Measurements from ENCODE around the gene NEDD4L.

NEDD4L gene

DNA sequence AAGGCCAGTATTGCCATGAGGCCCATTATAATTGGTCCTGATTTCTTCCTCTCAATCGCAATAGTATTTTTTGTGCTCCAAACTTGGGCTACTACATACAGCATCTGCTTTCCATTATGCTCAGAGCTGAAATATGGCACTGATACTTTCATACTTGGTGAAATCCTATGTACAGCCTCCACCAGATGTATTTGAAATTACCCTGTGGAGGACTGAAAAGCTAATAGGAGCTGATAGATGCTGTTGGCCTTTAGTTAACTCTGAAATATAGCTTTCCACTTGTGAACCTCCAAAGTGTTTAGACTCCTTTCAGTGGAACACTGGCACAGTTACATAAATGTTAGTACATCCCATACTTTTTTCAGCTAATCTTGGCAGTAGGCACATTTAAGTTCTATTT, 205.7 kb downstream of the NEDD4L start:
- Histone ChIP-seq H3K4me3 (ENCODE audit: low read depth, low read length) (no peak overlapping the region), H3K36me3 (ENCODE audit: insufficient read depth, low read length) (no peaks in the 10 kb centered on the region; the same call in 1 of the 2 replicates), H3K79me2 (ENCODE audit: control insufficient read depth, insufficient read depth, low read length, unreplicated experiment) (no peaks in the 10 kb centered on the region), H3K4me1 (ENCODE audit: control insufficient read depth, insufficient read depth, low read length, unreplicated experiment) (no peaks in the 10 kb centered on the region), H2AFZ (ENCODE audit: low read length, unreplicated experiment) (no peak overlapping the region), H3K27ac (ENCODE audit: low read depth, low read length) (no peak overlapping the region), H3K27me3 (ENCODE audit: insufficient read depth, low read length) (no peaks in the 10 kb centered on the region)

DNA sequence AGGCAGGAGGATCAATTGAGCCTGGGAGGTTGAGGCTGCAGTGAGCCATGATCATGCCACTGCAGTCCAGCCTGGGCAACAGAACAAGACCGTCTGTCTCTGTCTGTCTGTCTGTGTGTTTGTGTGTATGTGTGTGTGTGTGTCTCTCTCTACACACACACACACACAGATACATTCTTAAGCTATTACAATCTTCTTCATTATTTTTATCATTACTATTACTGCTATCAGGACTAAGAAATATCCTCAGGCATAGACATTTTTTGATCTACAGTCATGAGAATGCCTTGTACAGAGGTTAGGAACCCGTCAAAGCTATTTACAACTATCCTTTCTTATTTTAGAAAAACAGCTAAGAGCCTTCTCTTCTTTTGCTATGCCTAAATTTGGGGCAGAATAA, 207.4 kb downstream of the NEDD4L start:
- Histone ChIP-seq H3K4me3 (ENCODE audit: low read depth, low read length) (no peak overlapping the region), H2AFZ (ENCODE audit: low read length, unreplicated experiment) (no peak overlapping the region), H3K36me3 (ENCODE audit: insufficient read depth, low read length) (no peaks in the 10 kb centered on the region; the same call in 1 of the 2 replicates), H3K4me1 (ENCODE audit: control insufficient read depth, insufficient read depth, low read length, unreplicated experiment) (no peaks in the 10 kb centered on the region), H3K27me3 (ENCODE audit: insufficient read depth, low read length) (no peaks in the 10 kb centered on the region), H3K79me2 (ENCODE audit: control insufficient read depth, insufficient read depth, low read length, unreplicated experiment) (no peaks in the 10 kb centered on the region), H3K27ac (ENCODE audit: low read depth, low read length) (no peak overlapping the region)

DNA sequence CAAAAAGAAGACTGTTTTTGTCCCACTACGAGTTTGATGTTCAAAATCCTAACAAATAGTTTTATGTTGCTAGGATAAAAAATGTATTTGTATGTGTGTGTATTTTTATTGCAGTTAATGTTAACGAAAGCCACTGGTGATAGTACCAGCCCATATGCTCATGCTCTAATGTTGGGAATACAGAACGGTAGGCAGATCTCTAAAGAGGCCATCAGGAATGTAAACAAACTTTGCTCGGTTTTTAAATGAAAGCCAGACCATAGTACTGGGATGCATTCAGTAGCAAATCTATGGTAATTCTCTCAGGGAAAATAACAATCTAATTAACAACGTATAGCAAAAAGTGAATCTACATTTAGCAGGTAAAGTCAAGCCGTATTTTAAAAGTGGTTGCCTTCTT, 208.1 kb downstream of the NEDD4L start:
- H3K27ac ChIP-seq (ENCODE audit: low read depth, low read length): no peak overlapping the region
- H3K27me3 ChIP-seq (ENCODE audit: insufficient read depth, low read length): no peaks in the 10 kb centered on the region
- no peaks in the 10 kb centered on the region for H3K4me1 ChIP-seq (ENCODE audit: control insufficient read depth, insufficient read depth, low read length, unreplicated experiment)
- no peak overlapping the region for H2AFZ ChIP-seq (ENCODE audit: low read length, unreplicated experiment)
- no peak overlapping the region for H3K4me3 ChIP-seq (ENCODE audit: low read depth, low read length)
- H3K36me3 ChIP-seq (ENCODE audit: insufficient read depth, low read length): no peaks in the 10 kb centered on the region; the same call in 1 of the 2 replicates
- H3K79me2 ChIP-seq (ENCODE audit: control insufficient read depth, insufficient read depth, low read length, unreplicated experiment): no peaks in the 10 kb centered on the region

DNA sequence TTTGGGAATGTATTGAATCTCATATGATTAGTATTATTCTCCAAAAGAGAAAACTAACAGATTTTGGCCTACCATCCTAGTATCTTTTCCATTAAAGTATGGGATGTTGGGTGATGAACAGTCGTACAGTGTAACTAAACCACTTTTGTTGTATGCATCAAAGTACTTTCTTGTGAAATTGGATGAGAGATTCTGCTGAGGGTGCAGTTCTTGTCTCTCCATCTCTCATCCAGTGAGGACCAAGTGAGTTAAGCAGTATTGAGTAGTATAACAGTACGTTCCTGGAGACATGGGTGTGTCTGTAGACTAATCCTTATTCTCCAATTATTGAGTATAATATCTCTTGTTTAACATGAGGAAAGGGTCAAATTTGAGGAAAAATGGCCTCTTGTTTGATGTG, 209.3 kb downstream of the NEDD4L start:
- Histone ChIP-seq H3K27ac (ENCODE audit: low read depth, low read length) (no peak overlapping the region), H3K27me3 (ENCODE audit: insufficient read depth, low read length) (no peaks in the 10 kb centered on the region), H3K4me1 (ENCODE audit: control insufficient read depth, insufficient read depth, low read length, unreplicated experiment) (no peaks in the 10 kb centered on the region), H2AFZ (ENCODE audit: low read length, unreplicated experiment) (no peak overlapping the region), H3K79me2 (ENCODE audit: control insufficient read depth, insufficient read depth, low read length, unreplicated experiment) (no peaks in the 10 kb centered on the region), H3K4me3 (ENCODE audit: low read depth, low read length) (no peak overlapping the region), H3K36me3 (ENCODE audit: insufficient read depth, low read length) (no peaks in the 10 kb centered on the region; the same call in 1 of the 2 replicates)

DNA sequence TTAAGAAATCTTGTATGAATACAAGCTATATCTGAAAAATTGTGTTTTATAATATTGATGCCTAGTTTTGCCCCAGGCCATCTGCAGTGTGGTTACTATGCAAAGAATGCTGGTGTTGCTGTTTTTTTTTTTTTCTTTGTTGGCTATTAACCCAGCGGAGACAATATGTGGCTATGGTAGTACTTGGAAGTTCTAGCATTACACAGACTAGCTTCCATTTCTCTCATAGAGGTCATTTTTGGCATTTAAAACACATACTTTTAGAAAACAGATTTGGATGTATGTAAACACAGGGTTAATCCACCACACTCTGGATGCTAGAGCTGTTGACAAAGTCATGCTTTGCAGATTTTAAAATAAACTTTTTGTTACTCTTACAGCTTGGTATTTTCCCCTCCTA, 209.8 kb downstream of the NEDD4L start:
- Histone ChIP-seq H3K4me1 (ENCODE audit: control insufficient read depth, insufficient read depth, low read length, unreplicated experiment) (no peaks in the 10 kb centered on the region), H3K36me3 (ENCODE audit: insufficient read depth, low read length) (no peaks in the 10 kb centered on the region; the same call in 1 of the 2 replicates), H3K27me3 (ENCODE audit: insufficient read depth, low read length) (no peaks in the 10 kb centered on the region), H3K27ac (ENCODE audit: low read depth, low read length) (no peak overlapping the region), H3K79me2 (ENCODE audit: control insufficient read depth, insufficient read depth, low read length, unreplicated experiment) (no peaks in the 10 kb centered on the region), H3K4me3 (ENCODE audit: low read depth, low read length) (no peak overlapping the region), H2AFZ (ENCODE audit: low read length, unreplicated experiment) (no peak overlapping the region)

DNA sequence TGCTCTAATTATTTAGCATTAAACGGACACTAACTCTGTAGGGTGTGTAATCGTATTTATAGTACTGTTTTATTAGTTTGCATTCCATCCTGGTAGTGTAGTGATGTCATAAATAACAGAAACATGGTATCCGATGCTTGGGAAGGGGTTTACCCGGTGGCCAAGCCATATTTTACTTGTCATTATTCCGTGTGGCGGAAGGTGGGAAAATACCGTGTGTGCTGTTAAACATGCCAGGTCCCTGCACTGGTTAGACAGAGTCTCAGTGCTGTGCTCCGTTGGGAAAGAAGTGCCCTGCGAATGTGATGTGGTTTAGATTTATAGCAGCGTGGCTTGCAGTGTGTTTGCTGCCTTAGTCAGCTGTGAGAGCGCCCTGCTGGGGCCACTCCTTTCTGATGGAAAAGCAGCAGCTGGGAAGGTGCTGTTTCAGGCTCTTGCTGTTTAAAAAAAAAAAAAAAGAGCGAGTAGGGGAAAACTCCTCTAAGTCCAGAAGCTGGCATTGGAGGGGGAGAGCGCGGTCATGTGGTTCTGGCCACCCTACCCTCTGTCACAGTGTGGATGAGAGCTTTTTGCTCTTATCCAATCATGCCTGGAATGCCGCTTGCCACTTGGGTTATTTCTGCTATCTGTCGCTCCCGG, 211.0 kb downstream of the NEDD4L start:
- Histone ChIP-seq H3K27ac (ENCODE audit: low read depth, low read length) (no peak overlapping the region), H3K27me3 (ENCODE audit: insufficient read depth, low read length) (no peaks in the 10 kb centered on the region), H2AFZ (ENCODE audit: low read length, unreplicated experiment) (no peak overlapping the region), H3K4me1 (ENCODE audit: control insufficient read depth, insufficient read depth, low read length, unreplicated experiment) (no peaks in the 10 kb centered on the region), H3K79me2 (ENCODE audit: control insufficient read depth, insufficient read depth, low read length, unreplicated experiment) (no peaks in the 10 kb centered on the region), H3K4me3 (ENCODE audit: low read depth, low read length) (no peak overlapping the region), H3K36me3 (ENCODE audit: insufficient read depth, low read length) (no peaks in the 10 kb centered on the region; the same call in 1 of the 2 replicates)

DNA sequence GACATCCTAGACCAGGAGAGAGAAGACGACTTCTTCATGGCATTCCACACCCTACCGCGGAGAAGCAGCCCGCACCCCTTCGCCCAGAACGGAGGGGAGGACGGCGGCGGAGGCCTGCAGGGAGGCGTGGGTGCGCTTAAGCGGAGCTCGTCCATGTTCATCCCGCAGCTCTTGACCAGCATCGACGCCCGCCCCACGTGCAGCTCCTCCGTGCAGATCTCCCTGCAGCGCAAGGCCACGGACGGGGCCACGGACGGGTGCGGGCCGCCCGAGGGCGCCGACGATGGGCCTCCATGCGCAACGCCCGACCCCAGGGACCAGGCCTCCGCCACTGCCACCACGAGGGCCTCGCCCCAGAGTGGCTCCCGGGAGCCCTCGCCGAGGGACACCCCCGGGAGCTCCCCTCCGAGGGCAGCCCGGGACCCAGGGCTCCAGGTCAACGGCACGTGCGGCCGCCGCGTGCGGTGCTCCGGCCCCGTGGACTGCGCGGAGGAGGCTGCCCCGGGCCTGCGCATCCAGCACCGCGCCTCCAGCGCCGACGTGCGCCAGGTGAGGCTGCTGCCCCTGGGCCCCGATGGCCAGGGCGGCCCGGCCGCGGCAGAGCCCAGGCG, 211.8 kb downstream of the NEDD4L start:
- H3K4me3 ChIP-seq (ENCODE audit: low read depth, low read length): no peak overlapping the region
- H3K36me3 ChIP-seq (ENCODE audit: insufficient read depth, low read length): no peaks in the 10 kb centered on the region; the same call in 1 of the 2 replicates
- no peaks in the 10 kb centered on the region for H3K27me3 ChIP-seq (ENCODE audit: insufficient read depth, low read length)
- H2AFZ ChIP-seq (ENCODE audit: low read length, unreplicated experiment): no peak overlapping the region
- H3K27ac ChIP-seq (ENCODE audit: low read depth, low read length): no peak overlapping the region
- H3K79me2 ChIP-seq (ENCODE audit: control insufficient read depth, insufficient read depth, low read length, unreplicated experiment): no peaks in the 10 kb centered on the region
- no peaks in the 10 kb centered on the region for H3K4me1 ChIP-seq (ENCODE audit: control insufficient read depth, insufficient read depth, low read length, unreplicated experiment)

DNA sequence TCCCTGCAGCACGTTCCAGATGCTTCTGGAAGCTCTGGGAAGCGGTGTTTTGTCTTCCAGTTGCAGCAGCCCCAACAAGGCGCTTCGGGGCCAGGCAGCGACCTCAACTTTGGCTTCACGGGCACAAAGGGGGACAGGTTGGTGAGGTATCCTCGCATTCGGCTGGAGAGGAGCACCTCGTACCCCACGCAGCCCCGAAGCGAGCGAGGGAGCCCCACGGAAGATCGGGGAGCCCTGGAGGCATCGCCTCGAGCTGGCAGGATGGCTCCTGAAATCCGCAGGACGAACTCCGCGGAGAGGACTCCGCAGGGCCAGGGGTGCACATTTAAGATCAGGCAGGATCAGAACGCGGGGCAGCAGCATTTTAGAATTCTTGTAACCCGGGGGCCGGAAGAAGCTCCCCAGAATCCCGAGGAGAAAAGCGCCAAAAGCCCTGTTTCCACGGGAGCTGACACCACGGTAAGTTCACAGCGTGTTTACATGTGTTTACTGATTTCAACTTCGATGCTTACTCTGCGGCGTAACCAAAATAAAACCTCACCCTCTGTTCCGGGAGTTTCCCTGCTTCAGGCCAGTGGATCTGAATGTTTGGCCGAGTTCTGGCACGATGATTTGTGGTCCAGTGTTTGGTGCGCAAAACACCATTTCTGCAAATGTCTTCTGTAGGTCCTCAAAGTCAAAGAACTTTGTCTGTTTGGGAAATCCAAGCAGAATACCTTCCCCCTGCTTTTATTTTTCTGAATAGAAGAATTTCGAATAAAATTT, 212.5 kb downstream of the NEDD4L start:
- no peak overlapping the region for H3K4me3 ChIP-seq (ENCODE audit: low read depth, low read length)
- H3K27me3 ChIP-seq (ENCODE audit: insufficient read depth, low read length): no peaks in the 10 kb centered on the region
- no peak overlapping the region for H3K27ac ChIP-seq (ENCODE audit: low read depth, low read length)
- no peaks in the 10 kb centered on the region for H3K4me1 ChIP-seq (ENCODE audit: control insufficient read depth, insufficient read depth, low read length, unreplicated experiment)
- H2AFZ ChIP-seq (ENCODE audit: low read length, unreplicated experiment): no peak overlapping the region
- H3K36me3 ChIP-seq (ENCODE audit: insufficient read depth, low read length): no peaks in the 10 kb centered on the region; the same call in 1 of the 2 replicates
- H3K79me2 ChIP-seq (ENCODE audit: control insufficient read depth, insufficient read depth, low read length, unreplicated experiment): no peaks in the 10 kb centered on the region

DNA sequence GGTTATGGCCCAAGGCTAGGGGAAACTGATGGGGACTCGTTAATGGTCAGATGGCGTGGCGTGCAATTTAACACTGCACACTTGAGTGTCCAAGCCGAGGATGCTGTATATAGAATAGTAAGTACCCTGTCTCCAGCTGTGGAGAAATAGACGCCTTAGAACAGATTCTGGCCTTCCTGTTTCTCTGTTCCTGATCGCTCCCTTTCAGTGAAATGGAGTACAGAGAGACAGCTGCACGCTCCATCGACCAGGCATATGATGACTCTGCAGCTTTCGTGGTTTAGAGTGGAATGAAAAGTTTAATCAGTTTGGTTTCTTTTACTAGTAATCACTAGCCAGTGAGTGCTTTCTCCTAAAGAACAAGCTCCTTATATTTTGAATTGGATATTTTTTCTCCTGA, 213.4 kb downstream of the NEDD4L start:
- no peaks in the 10 kb centered on the region for H3K4me1 ChIP-seq (ENCODE audit: control insufficient read depth, insufficient read depth, low read length, unreplicated experiment)
- no peaks in the 10 kb centered on the region for H3K79me2 ChIP-seq (ENCODE audit: control insufficient read depth, insufficient read depth, low read length, unreplicated experiment)
- no peak overlapping the region for H3K4me3 ChIP-seq (ENCODE audit: low read depth, low read length)
- no peak overlapping the region for H2AFZ ChIP-seq (ENCODE audit: low read length, unreplicated experiment)
- H3K27me3 ChIP-seq (ENCODE audit: insufficient read depth, low read length): no peaks in the 10 kb centered on the region
- no peaks in the 10 kb centered on the region; the same call in 1 of the 2 replicates for H3K36me3 ChIP-seq (ENCODE audit: insufficient read depth, low read length)
- no peak overlapping the region for H3K27ac ChIP-seq (ENCODE audit: low read depth, low read length)

DNA sequence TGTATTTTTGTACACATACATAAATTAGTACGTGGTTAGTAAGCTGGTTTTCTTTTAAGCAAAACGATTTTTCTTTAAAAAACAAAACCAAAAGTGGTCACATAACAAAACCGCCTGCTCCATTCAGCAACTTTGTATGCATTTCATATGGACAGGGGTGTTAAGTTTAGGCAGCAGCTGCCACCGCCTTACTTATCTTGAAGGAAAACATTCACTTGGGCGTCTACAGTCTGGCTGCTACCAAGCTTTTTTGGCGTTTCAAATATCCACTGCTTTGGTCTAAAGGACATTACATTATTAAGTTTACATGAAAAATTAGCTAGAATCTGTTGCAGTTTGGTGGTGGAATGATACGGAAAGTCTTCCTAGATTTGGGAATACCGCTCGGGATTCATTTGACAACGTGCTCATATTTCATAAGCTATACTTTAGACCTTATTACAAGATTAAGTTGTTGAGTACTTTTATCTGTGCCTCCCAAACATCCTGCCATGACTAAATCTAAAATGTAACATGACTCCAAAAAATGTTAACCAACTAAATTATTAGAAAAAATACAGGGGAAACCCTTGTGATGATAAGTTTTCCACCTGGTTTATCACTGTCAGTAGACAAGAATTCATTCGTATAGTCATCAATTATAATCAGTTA, 214.8 kb downstream of the NEDD4L start:
- no peak overlapping the region for H3K27ac ChIP-seq (ENCODE audit: low read depth, low read length)
- no peak overlapping the region for H2AFZ ChIP-seq (ENCODE audit: low read length, unreplicated experiment)
- H3K36me3 ChIP-seq (ENCODE audit: insufficient read depth, low read length): no peaks in the 10 kb centered on the region; the same call in 1 of the 2 replicates
- H3K4me3 ChIP-seq (ENCODE audit: low read depth, low read length): no peak overlapping the region
- H3K27me3 ChIP-seq (ENCODE audit: insufficient read depth, low read length): no peaks in the 10 kb centered on the region
- no peaks in the 10 kb centered on the region for H3K79me2 ChIP-seq (ENCODE audit: control insufficient read depth, insufficient read depth, low read length, unreplicated experiment)
- peaks cover 11% of the 10 kb centered on the region for H3K4me1 ChIP-seq (ENCODE audit: control insufficient read depth, insufficient read depth, low read length, unreplicated experiment)
